ENCODE measurements around the gene AKAP13.

AKAP13 gene

DNA sequence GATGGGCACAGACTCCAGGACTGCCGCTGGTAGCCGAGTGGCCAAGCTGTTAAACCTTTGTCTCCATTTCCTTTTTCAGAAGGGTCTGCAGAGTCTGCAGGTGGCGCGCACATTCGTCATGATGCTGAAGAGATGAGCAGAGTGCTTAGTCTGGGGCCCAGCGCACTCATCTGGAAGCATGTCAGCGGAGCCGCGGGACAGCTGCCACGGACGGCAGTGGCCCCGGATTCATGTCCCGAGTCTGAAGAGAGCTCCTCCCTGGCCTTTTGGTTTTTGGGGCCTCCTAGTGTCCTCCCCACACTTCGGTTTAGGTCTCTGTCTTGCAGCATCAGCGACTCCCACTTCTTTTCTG lies 371.7 kb downstream of the AKAP13 start:
- in situ Hi-C loops (cut with HindIII; ENCODE audit: low sequenced_read_pairs) = no loop called here
- TF ChIP-seq, protein P1, sequence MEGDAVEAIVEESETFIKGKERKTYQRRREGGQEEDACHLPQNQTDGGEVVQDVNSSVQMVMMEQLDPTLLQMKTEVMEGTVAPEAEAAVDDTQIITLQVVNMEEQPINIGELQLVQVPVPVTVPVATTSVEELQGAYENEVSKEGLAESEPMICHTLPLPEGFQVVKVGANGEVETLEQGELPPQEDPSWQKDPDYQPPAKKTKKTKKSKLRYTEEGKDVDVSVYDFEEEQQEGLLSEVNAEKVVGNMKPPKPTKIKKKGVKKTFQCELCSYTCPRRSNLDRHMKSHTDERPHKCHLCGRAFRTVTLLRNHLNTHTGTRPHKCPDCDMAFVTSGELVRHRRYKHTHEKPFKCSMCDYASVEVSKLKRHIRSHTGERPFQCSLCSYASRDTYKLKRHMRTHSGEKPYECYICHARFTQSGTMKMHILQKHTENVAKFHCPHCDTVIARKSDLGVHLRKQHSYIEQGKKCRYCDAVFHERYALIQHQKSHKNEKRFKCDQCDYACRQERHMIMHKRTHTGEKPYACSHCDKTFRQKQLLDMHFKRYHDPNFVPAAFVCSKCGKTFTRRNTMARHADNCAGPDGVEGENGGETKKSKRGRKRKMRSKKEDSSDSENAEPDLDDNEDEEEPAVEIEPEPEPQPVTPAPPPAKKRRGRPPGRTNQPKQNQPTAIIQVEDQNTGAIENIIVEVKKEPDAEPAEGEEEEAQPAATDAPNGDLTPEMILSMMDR (IDR thresholded peaks at IDR 0.05; ENCODE audit: low read depth, low read length) = no peak
- no peak overlapping the region for H3K4me3 ChIP-seq (ENCODE audit: low read depth, low read length)
- no peak for DNase-seq (ENCODE audit: low read depth, low spot score)

DNA sequence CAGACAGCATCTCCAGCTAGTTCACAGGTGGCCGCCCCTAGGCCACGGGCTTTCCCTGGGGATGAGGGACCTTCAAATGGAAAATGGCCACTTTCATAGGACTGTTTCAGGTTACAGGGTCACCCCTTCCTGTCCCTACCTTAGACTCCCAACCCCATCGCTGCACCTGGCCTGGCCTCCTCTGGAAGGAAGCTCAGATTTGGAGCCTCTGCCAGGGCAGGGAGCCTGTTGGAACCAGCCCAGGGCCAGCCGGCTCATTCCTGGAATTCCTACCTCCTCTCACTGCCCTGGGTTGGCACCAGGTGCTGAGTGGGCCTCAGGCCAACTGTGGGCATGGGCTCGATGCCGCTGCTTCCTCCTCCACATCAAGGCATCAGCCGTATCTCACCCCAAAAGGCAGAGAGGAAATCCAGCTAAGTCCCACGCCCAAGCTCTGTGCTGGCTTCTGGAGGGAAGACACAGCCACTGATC lies 372.1 kb downstream of the AKAP13 start:
- TF ChIP-seq, protein P1 (IDR thresholded peaks at IDR 0.05; ENCODE audit: low read depth, low read length) = no peak
- H3K4me3 ChIP-seq (ENCODE audit: low read depth, low read length) = no peak overlapping the region
- in situ Hi-C loops (cut with HindIII; ENCODE audit: low sequenced_read_pairs) = no loop called here
- no peak for DNase-seq (ENCODE audit: low read depth, low spot score)

DNA sequence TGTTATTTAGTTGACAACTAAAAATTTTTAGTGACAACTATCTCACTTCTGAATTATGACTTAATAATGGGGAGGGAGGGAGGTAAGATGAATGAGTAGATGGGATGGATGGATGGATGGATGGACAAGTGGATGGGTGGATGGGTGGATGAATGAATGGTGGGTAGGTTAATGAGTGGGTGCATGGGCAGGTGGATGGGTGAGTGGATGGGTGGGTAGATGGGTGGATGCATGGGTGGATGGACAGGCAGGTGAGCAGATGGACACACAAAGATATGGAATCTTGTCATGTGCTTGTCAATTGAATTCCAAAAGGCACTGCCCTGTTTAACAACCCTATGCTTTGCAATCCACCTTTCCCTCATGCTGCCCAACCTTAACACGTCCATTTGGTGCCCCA lies 372.9 kb downstream of the AKAP13 start:
- in situ Hi-C loops (cut with HindIII; ENCODE audit: low sequenced_read_pairs) = no loop called here
- H3K4me3 ChIP-seq (ENCODE audit: low read depth, low read length) = no peak overlapping the region
- TF ChIP-seq, protein P1 (IDR thresholded peaks at IDR 0.05; ENCODE audit: low read depth, low read length) = no peak
- DNase-seq (ENCODE audit: low read depth, low spot score) = no peak

DNA sequence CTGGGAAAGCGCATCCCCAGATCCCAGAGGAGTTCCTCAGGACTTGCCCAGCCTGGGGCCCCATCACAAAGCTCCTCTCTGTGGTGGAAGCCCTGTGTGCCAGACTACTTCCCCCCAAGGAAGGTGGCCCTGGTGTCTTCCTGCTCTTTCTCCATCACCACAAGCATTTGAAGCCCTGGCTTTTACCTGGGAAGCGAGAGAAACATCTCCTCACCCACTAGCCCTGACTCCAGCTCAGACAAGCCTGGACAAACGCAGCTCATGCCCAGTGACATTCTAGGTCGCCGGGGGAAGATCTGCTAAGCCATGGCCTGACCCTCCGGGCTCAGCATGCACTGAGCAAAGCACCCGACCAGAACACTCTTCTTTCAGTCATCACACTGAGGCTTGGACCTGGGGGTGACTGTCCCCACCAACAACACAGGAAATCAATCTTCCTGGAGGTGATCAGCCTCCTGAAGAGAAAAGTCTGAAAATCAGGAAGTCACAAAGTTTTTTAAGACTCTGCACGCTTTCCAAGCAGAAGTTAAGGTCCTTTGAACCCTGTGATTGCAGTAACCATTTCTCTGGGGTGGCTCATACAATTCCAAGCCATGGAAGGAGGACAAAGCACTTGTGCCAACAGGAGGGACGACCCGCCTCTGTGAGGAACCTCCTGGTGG lies 373.5 kb downstream of the AKAP13 start:
- H3K4me3 ChIP-seq (ENCODE audit: low read depth, low read length) = no peak overlapping the region
- no peak for DNase-seq (ENCODE audit: low read depth, low spot score)
- in situ Hi-C loops (cut with HindIII; ENCODE audit: low sequenced_read_pairs) = no loop called here
- TF ChIP-seq, protein P1 (IDR thresholded peaks at IDR 0.05; ENCODE audit: low read depth, low read length) = no peak

DNA sequence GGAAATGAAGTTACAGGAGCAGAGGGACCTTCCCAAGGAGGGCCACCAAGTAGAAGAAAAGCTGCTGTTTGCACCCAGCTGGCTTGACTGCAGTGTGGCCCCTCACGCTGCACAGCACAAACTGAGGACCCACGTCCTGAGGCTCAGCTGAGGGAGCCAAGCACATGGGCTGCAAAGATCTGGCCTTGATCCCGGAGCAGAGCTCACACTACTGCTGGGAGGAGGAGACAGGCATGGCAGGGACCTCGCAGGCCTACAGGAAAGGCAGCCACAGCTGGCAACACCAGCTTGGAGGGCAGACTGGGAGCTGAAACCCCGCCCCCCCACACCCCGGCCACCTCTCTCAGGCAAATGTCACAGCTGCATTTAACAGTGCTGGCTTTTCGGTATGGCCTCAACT lies 374.6 kb downstream of the AKAP13 start:
- TF ChIP-seq, protein P1 (IDR thresholded peaks at IDR 0.05; ENCODE audit: low read depth, low read length) = no peak
- no peak overlapping the region for H3K4me3 ChIP-seq (ENCODE audit: low read depth, low read length)
- no peak for DNase-seq (ENCODE audit: low read depth, low spot score)
- in situ Hi-C loops (cut with HindIII; ENCODE audit: low sequenced_read_pairs) = no loop called here

DNA sequence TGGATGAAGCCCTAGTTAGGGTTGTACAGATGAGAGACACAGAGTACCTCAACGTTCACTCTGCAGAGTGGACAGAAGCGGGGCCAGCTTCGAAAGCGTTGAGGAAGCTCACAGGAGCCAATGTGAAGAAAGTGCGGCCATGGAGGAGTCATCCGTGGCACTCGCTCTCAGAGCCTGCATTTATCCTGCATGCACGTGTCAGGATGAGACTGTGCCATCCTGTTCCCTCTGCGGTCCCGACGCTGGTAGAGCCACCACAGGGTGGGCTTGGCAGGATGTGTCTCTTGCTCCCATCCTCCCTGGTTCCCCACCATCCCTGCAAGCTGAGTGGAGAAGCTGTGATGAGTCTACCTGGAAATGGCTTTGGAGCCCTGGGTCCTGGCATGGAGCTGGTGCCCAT lies 375.1 kb downstream of the AKAP13 start:
- TF ChIP-seq, protein P1 (IDR thresholded peaks at IDR 0.05; ENCODE audit: low read depth, low read length) = no peak
- H3K4me3 ChIP-seq (ENCODE audit: low read depth, low read length) = no peak overlapping the region
- no peak for DNase-seq (ENCODE audit: low read depth, low spot score)
- in situ Hi-C loops (cut with HindIII; ENCODE audit: low sequenced_read_pairs) = no loop called here
